T47D (cell line): ENCODE results near the gene DTX3.
A peak's percentile ranks its signal among the peaks of the same experiment; 100 is the strongest.

Source experiments
- DNase-seq, 2 experiments: peaks; one replicate each; pipeline versions ENCODE4 v3.0.0 to v3.0.0-alpha.2; 2011 to 2012; ENCODE audit warnings: low read depth in 1 of 2, low spot score in 1 of 2
- JUND ChIP-seq: IDR thresholded peaks from 2 replicates; pipeline ENCODE4 v1.6.1; 2012; ENCODE audit warnings: low read depth
- in situ Hi-C: cut with HindIII; loops from 2 replicates; pipeline ENCODE4 v1.10.0; 2016; ENCODE audit warnings: low sequenced_read_pairs, low pct_unique_long_range_greater_than_20kb

DTX3 gene

DNA sequence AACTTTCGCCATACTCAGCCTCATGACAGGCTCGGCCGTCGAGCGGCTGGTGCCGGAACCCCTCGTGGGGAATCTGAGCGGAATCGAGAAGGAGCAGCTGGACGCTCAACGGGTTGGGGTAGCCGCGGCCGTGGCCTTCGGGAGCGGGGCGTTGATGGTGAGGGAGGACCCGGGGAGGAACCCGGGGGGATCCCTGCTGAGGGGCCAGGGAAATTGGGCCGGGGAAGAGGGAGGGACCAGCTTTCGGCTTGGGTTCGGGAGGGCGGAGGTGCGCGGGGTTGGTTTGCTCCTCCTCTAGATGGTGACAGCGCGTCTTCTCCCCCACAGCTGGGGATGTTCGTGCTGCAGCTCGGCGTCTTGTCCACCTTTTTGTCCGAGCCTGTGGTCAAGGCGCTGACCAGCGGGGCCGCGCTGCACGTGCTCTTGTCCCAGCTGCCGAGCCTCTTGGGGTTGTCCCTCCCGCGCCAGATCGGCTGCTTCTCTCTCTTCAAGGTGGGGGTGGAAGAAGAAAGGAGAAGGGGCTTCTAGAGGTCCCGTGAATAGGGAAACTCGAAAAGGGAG is 16.4 kb downstream of the DTX3 start:
- in situ Hi-C loops = no loop called here
- no peak for DNase-seq
- no peak for TF ChIP-seq JUND

DNA sequence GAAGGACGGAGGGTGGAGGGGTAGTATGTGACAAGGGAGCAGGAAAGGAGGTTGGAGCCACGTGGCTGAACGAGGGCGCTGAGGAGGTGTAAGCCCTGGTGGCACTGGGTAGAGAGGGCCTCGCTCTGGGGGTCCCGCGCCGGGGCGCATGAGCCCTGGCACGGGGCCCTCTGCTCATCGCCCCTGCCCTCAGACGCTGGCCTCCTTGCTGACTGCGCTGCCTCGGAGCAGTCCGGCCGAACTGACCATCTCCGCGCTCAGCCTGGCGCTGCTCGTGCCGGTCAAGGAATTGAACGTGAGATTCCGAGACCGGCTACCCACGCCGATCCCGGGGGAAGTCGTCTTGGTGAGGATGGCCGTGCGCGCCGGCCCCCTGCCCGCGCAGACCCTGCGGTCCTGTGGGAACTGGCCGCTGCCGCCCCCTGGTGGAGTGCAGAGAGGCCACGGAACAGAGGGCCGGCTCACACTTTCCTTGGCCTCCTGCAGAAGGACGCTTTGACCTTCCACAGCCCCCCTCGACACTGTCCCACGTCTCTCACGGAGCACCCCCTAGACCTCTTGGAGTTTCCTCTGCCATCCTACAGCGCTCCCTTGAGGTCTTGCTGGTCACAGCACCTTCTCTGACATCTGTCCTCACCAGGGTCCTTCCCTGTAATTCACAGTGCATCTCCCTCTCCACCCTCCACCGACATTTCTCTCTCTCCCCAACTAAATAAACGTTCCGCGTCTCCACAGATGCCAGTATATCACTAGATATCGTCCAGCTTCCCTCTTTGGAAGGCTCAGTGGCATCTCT is 17.1 kb downstream of the DTX3 start:
- TF ChIP-seq JUND = no peak
- peak; percentile 43 to 86 for DNase-seq
- in situ Hi-C loops = no loop called here

DNA sequence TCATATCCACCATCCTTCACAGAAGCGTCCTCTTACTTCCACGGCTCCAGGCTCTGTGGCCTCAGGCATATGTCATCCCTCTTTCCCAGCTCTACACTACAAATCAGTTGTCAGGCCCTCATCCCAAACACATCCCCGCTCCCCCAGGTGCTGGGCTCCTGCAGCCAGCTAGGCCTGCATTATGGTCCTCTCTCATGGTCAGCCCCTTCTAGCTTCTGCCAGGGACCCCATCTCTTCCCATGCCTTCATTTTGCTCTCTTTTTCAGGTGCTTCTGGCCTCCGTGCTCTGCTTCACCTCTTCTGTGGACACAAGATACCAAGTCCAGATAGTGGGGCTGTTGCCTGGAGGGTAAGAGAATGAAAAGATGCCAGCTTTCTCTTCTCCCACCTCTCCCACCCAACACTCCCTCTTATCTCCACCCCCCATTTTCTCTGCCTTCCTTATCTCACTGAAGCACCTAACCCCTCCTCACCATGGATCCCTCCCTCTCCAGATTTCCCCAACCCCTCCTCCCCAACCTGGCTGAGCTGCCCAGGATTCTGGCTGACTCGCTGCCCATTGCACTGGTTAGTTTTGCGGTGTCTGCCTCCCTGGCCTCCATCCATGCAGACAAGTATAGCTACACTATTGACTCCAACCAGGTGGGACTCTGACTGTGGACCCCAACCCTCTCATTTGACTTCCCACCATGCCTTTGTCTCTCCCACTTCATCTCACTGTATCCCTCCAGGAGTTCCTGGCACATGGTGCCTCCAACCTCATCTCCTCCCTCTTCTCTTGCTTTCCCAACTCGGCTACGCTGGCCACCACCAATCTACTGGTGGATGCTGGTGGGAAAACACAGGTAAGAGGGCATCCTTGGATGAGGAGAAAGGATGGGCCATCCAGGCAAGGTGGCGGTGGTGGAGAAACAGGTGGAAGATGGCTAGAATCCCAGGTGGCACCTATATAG is 17.9 kb downstream of the DTX3 start:
- no peak for DNase-seq
- in situ Hi-C loops = no loop called here
- no peak for TF ChIP-seq JUND

DNA sequence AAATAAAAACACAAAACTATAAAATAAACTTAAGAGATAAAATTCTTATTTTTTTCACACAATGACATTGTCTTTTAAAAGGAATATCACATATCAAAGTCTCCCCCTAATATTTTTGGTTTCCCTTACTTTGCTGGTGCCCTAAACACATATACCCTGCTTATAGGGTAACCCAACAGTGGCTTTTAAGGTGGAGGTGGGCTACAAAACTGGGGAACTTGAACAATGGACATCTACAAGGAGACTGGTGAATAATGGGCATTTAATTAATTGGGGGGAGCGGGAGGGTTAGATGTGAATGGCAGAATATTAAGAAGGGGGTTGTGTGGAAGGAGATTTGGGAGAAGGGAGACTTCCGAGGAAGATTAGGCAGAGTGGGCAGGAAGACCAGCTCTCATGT is 18.8 kb downstream of the DTX3 start:
- DNase-seq = no peak
- in situ Hi-C loops = no loop called here
- TF ChIP-seq JUND = no peak

DNA sequence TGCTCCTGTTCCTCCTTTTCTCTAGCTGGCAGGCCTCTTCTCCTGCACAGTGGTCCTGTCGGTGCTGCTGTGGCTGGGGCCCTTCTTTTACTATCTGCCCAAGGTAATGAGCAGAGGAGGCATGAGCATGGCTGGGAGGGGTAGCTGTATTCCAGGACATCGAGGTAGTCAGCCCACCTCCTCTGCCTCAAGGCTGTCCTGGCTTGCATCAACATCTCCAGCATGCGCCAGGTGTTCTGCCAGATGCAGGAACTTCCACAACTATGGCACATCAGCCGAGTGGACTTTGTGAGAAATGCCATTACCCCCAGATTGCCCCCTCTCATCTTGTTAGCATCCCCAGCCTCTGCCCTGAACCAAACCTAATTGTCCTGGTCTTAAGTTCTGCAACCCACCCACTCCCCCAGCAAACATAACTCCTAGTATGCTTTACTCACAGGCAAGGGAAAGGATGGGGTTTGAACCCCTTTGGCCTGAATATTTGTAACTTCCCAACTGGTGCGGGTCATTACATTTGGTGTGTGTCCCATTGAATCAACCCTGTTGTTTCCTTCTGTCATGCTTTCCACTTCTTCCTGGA is 19.3 kb downstream of the DTX3 start:
- TF ChIP-seq JUND = no peak
- DNase-seq = no peak
- in situ Hi-C loops = no loop called here

DNA sequence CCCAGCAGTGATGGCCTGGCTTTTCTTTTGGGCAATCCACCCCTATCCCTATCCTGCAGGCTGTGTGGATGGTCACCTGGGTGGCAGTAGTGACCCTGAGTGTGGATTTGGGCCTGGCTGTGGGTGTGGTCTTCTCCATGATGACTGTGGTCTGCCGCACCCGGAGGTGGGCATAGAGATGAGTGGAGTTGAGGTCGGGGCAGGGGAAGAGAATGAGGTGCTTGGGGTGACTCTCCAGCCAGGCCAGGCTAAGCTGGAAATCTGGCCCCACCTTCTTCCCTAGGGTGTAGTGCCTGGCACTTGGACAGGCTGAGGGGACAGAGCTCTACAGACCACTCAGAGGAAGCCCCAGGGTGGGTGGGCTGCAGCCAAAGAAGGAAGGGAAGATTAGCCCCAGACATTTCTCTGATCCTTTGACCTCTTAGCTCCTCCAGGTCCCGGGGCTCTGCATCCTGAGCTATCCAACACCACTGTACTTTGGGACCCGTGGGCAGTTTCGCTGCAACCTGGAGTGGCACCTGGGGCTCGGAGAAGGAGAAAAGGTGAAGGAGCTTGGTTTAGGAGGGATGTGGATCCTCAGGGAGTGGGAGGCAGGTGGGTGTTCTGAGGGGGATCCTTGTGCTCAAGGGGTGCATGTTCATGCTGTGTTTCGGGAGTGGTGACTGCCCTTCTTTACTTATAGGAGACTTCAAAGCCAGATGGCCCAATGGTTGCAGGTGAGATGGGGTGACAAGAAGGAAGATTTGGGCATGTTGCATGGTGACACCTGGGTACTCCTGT is 20.0 kb downstream of the DTX3 start:
- no peak for TF ChIP-seq JUND
- in situ Hi-C loops = no loop called here
- DNase-seq = no peak

DNA sequence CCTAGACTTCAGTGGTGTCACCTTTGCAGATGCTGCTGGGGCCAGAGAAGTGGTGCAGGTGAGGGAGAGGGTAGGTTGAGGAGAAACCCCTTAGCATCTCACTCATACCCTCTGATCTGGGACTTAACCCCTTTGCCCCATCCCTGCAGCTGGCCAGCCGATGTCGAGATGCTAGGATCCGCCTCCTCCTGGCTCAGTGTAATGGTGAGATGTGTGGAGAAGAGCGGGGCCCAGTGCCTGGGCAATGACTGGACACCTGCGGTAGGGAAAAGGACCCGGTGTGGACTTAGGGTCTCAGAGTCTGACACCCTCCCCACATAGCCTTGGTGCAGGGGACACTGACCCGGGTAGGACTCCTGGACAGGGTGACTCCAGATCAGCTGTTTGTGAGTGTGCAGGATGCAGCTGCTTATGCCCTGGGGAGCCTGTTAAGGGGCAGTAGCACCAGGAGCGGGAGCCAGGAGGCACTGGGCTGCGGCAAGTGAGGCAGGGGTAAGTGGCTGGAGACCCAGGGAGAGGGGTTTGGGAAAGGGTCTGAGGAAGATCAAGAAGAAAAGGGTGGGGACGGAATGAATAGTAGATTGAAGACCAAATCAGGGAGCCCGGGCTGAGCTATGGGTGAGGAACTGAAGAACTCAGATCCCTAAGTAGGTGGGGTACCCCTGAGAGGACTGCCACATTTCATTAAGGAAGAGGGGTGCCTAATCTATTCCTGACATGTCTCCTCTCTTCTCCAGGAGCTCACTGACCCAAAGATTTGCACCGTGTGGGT is 20.8 kb downstream of the DTX3 start:
- in situ Hi-C loops = no loop called here
- no peak for DNase-seq
- TF ChIP-seq JUND = no peak

DNA sequence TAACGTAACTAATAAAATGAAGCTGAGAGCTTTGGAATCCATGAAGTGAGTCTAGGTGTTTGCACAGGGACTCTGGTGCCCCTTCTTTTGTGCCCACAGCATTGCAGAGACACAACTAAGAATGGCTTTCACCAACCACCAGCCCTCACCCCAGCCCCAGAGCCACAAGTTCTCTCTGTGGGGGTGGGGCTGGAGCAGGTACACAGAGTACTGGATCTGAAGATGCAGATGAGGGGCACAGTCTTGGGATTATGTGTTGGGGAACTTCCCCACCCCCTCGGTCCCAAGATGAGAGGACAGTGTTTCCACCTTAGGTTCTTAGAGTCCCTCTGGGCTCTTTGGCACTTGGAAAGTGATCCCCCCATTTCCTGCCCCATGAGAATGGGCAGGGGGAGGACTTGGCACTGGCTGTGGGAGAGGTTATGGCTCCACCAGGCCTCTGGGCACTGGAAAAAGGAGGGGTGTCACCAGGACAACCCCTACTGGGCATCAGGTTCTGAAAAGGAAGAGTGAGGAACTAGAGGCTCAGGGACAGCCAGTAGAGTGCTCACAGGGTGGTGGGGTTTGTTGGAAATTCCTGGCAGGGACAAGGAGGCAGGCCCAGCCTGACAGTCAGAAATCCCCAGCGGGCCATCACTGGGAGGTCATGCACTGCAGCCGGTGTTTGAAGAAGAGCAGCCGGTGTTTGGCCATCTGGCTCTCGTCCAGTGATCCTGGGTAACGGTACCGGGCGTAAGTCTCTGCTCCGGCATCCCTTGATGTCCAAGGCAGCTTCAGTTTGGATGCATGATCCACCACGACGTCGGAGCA is 21.7 kb downstream of the DTX3 start:
- no peak for DNase-seq
- no peak for TF ChIP-seq JUND
- in situ Hi-C loops = no loop called here

DNA sequence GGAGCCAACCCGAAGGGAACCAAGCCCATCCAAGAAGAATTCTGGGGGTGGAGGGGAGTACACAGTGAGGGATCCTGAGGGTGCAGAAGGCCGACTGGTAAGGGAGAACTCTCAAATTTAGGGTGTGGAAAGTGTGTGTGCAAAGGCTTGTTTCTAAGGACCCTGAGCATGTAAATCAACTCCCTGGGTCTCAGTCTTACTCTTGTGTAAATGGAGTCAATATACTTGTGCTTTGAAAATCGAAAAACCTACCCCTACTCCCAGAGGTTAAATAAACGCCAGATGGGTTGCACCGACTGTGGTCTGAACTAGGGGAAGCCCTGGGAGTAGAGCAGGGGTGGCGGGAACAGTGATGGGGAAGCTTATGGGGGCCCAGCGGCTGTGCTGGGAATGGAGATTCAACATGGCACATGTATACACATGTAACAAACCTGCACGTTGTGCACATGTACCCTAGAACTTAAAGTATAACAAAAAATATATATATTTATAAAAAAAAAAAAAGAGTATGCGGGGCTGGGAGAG is 22.4 kb downstream of the DTX3 start:
- in situ Hi-C loops = no loop called here
- DNase-seq = no peak
- no peak for TF ChIP-seq JUND

DNA sequence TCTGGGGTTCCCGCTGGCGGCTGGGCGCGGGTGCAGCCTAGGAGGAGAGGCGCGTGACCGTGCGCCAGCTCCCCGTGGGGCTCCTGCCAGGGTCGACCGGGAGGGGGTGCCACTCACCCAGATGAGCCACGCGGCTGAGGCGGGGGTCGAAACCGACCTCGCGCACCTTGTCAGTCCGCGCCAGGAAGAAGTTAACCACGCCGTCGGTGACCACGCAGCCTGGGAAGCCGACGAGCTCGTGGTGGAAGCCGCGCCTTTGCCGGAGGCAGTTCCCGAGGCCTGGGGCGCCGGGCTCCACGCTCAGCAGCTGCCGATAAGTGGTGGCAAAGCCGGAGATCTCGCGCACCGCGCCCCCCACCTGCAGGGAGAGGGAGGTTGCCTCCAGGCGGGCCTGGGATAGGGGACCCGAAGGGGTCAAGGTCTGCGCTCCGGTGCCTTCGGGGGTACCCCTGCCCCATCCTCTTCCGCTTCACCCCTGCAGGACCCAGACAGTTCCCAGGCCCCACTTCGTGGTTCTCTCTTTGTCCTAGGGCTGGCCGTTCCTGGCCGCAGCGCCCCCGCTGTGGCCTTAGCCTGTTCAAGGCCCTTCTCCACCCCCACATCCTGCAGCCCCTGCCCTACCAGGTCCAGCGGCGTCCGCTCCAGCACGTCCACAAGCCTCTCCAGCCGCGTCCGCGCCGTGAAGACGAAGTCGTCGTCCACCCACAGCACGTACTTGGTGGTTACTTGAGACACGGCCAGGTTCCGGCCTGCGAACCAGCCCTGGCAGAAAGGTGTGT is 23.1 kb downstream of the DTX3 start:
- TF ChIP-seq JUND = no peak
- in situ Hi-C loops = no loop called here
- DNase-seq = no peak
